ENCODE data around the gene CLRN2.

CLRN2 gene

DNA sequence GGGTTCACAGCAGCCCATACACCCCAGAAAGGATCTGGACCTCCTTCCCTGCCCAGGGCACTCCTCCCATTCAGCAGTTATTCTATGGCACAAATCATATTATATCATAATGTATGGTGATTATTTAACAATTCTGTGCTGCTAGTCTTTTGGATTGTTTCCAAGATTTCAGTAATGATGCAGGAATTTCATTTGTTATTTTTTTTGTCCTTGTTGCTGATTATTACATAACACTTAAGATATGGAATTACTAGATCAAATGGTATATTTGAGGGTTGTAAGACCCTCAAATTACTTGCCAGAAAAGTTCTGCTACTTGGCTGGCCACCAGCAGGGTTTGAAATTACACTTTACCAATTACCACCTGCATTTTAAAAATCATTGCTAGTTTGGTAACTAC, 39.5 kb upstream of the CLRN2 start:
- no peak overlapping the region for H3K27ac ChIP-seq (replicated peaks)
- DNase-seq (ENCODE audit: low read depth in 1 of 2, low spot score in 1 of 2): no peak
- no peak overlapping the region for H3K4me3 ChIP-seq (replicated peaks; ENCODE audit: insufficient read depth, low read length)
- TF ChIP-seq, protein P1, sequence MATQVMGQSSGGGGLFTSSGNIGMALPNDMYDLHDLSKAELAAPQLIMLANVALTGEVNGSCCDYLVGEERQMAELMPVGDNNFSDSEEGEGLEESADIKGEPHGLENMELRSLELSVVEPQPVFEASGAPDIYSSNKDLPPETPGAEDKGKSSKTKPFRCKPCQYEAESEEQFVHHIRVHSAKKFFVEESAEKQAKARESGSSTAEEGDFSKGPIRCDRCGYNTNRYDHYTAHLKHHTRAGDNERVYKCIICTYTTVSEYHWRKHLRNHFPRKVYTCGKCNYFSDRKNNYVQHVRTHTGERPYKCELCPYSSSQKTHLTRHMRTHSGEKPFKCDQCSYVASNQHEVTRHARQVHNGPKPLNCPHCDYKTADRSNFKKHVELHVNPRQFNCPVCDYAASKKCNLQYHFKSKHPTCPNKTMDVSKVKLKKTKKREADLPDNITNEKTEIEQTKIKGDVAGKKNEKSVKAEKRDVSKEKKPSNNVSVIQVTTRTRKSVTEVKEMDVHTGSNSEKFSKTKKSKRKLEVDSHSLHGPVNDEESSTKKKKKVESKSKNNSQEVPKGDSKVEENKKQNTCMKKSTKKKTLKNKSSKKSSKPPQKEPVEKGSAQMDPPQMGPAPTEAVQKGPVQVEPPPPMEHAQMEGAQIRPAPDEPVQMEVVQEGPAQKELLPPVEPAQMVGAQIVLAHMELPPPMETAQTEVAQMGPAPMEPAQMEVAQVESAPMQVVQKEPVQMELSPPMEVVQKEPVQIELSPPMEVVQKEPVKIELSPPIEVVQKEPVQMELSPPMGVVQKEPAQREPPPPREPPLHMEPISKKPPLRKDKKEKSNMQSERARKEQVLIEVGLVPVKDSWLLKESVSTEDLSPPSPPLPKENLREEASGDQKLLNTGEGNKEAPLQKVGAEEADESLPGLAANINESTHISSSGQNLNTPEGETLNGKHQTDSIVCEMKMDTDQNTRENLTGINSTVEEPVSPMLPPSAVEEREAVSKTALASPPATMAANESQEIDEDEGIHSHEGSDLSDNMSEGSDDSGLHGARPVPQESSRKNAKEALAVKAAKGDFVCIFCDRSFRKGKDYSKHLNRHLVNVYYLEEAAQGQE (IDR thresholded peaks at IDR 0.05; ENCODE audit: insufficient replicate concordance, low read depth): no peak
- TF ChIP-seq GABPA (IDR thresholded peaks at IDR 0.05; ENCODE audit: low read depth) (no peak), POLR2AphosphoS5 (IDR thresholded peaks at IDR 0.05; ENCODE audit: low read depth) (no peak), SPI1 (IDR thresholded peaks at IDR 0.05; ENCODE audit: borderline replicate concordance, low read depth) (no peak)
- TF ChIP-seq, protein P2, sequence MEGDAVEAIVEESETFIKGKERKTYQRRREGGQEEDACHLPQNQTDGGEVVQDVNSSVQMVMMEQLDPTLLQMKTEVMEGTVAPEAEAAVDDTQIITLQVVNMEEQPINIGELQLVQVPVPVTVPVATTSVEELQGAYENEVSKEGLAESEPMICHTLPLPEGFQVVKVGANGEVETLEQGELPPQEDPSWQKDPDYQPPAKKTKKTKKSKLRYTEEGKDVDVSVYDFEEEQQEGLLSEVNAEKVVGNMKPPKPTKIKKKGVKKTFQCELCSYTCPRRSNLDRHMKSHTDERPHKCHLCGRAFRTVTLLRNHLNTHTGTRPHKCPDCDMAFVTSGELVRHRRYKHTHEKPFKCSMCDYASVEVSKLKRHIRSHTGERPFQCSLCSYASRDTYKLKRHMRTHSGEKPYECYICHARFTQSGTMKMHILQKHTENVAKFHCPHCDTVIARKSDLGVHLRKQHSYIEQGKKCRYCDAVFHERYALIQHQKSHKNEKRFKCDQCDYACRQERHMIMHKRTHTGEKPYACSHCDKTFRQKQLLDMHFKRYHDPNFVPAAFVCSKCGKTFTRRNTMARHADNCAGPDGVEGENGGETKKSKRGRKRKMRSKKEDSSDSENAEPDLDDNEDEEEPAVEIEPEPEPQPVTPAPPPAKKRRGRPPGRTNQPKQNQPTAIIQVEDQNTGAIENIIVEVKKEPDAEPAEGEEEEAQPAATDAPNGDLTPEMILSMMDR (IDR thresholded peaks at IDR 0.05; ENCODE audit: insufficient read depth, low read length): no peak
- H3K27me3 ChIP-seq (ENCODE audit: insufficient read depth, poor library complexity, severe bottlenecking): no peaks in the 10 kb centered on the region

DNA sequence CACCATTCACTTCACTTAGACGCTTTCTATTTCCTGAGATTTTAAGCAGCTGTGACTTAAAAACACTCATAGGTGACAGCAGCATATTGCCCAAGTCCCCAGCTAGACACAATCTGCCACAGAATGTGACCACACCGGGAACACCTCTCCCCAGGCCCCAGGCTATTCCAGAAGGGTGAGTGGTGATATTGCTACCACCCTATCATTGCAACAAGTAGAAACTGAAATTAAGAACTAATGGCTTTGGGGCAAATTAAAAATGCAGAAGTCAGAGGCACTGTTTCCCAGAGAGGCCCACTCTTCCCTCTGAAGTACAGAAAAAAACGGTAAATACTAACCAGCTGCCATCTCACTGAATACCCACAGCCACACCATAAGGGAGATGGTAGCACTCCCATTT, 38.1 kb upstream of the CLRN2 start:
- Histone ChIP-seq H3K27ac (replicated peaks) (peak overlapping the region; percentile 65), H3K27me3 (ENCODE audit: insufficient read depth, poor library complexity, severe bottlenecking) (no peaks in the 10 kb centered on the region), H3K4me3 (replicated peaks; ENCODE audit: insufficient read depth, low read length) (no peak overlapping the region)
- TF ChIP-seq, protein P2 (IDR thresholded peaks at IDR 0.05; ENCODE audit: insufficient read depth, low read length): no peak
- TF ChIP-seq GABPA (IDR thresholded peaks at IDR 0.05; ENCODE audit: low read depth): no peak; the same call in 1 of the 2 replicates
- peak; percentile 85 for TF ChIP-seq SPI1 (IDR thresholded peaks at IDR 0.05; ENCODE audit: borderline replicate concordance, low read depth)
- TF ChIP-seq, protein P1 (IDR thresholded peaks at IDR 0.05; ENCODE audit: insufficient replicate concordance, low read depth): no peak
- no peak for TF ChIP-seq POLR2AphosphoS5 (IDR thresholded peaks at IDR 0.05; ENCODE audit: low read depth)
- peak; percentile 57 to 75 for DNase-seq (ENCODE audit: low read depth in 1 of 2, low spot score in 1 of 2)

DNA sequence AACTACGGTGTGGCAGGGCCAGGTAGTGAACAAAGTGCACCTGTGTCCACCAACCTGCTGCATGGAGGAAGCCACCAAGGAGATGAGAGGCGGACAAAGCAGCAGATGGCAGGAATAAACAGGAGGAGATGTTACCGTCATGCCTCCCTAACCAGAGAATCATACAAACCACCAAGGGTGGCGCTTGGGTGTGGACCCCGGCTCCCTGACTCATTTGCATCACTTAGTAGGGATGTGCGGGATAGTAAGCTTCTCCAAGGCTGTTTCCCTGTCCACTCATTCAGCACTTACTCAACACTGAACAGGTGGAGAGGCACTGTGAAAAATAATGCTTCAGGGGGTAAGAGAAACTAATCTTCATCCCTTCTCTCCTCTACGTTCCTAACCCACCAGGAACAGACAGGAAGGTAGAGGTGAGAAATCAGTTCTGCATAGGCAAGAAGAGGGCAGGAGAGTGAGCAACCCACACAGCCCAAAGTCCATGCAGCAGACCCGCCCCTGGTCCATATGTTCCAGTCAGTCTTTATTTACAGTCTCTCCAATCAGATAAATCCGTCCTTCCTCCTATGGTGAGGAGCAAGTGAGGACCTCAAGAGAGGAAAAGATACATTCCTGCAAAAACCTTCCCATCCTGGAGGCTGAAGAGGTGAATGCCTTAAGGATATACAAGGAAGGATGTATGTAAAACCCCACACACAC, 37.0 kb upstream of the CLRN2 start:
- no peak overlapping the region for H3K4me3 ChIP-seq (replicated peaks; ENCODE audit: insufficient read depth, low read length)
- DNase-seq (ENCODE audit: low read depth in 1 of 2, low spot score in 1 of 2): no peak
- TF ChIP-seq, protein P1 (IDR thresholded peaks at IDR 0.05; ENCODE audit: insufficient replicate concordance, low read depth): no peak
- TF ChIP-seq SPI1 (IDR thresholded peaks at IDR 0.05; ENCODE audit: borderline replicate concordance, low read depth) (no peak), GABPA (IDR thresholded peaks at IDR 0.05; ENCODE audit: low read depth) (no peak), POLR2AphosphoS5 (IDR thresholded peaks at IDR 0.05; ENCODE audit: low read depth) (no peak)
- TF ChIP-seq, protein P2 (IDR thresholded peaks at IDR 0.05; ENCODE audit: insufficient read depth, low read length): no peak
- H3K27me3 ChIP-seq (ENCODE audit: insufficient read depth, poor library complexity, severe bottlenecking): no peaks in the 10 kb centered on the region
- H3K27ac ChIP-seq (replicated peaks): peak overlapping the region; percentile 65

Data from HL-60 (cell line).